Hepatocyte (in vitro differentiated cells): ENCODE results near the gene GADD45G. TPM values are rescaled to one million over a fixed set of nuclear protein-coding genes. Genes with fewer than 3 reads are reported as not detected.

Experiments used
- DNase-seq: peaks from one replicate; pipeline ENCODE4 v3.0.0-alpha.2; 2016; ENCODE audit warnings: low spot score
- H2AFZ ChIP-seq: fragments of 200-600 bp; sonication (generic); 2 replicates; pipeline ENCODE4 v1.6.0; 2016; ENCODE audit warnings: antibody characterized with exemption, mild to moderate bottlenecking
- H3K27ac ChIP-seq: fragments of 200-600 bp; sonication (generic); 2 replicates; pipeline ENCODE4 v1.5.1; 2016; ENCODE audit warnings: mild to moderate bottlenecking
- H3K27me3 ChIP-seq: fragments of 200-600 bp; sonication (generic); 2 replicates; pipeline ENCODE4 v1.6.1; 2016
- H3K36me3 ChIP-seq: fragments of 200-600 bp; sonication (generic); replicated peaks from 2 replicates; pipeline ENCODE4 v1.5.1; 2016; ENCODE audit warnings: low read depth; ENCODE audit not compliant: insufficient read depth
- H3K4me1 ChIP-seq: fragments of 200-600 bp; sonication (generic); 2 replicates; pipeline ENCODE4 v1.5.1; 2016; ENCODE audit warnings: mild to moderate bottlenecking, moderate library complexity; ENCODE audit not compliant: insufficient read depth
- H3K4me2 ChIP-seq: fragments of 200-600 bp; sonication (generic); 2 replicates; pipeline ENCODE4 v1.6.0; 2016
- H3K4me3 ChIP-seq: fragments of 200-600 bp; sonication (generic); 2 replicates; pipeline ENCODE4 v1.5.1; 2016; ENCODE audit warnings: mild to moderate bottlenecking
- H3K79me2 ChIP-seq: fragments of 200-600 bp; sonication (generic); 2 replicates; pipeline ENCODE4 v1.6.0; 2017; ENCODE audit warnings: mild to moderate bottlenecking
- H3K9me2 ChIP-seq: fragments of 200-600 bp; sonication (generic); replicated peaks from 2 replicates; pipeline ENCODE4 v1.6.0; 2017; ENCODE audit warnings: mild to moderate bottlenecking; ENCODE audit not compliant: insufficient read depth
- H3K9me3 ChIP-seq: fragments of 200-600 bp; sonication (generic); 2 replicates; pipeline ENCODE4 v1.5.1; 2016; ENCODE audit warnings: low read depth, mild to moderate bottlenecking
- H4K20me1 ChIP-seq: fragments of 200-600 bp; sonication (generic); 2 replicates; pipeline ENCODE4 v1.6.0; 2016; ENCODE audit warnings: mild to moderate bottlenecking; ENCODE audit not compliant: insufficient read depth, poor library complexity, severe bottlenecking
- CTCF ChIP-seq: fragments of 200-600 bp; sonication (generic); IDR thresholded peaks from 2 replicates; pipeline ENCODE4 v1.5.1; 2016; ENCODE audit warnings: antibody characterized with exemption, mild to moderate bottlenecking; ENCODE audit not compliant: poor library complexity
- EZH2 ChIP-seq: fragments of 200-600 bp; sonication (generic); IDR thresholded peaks from 2 replicates; pipeline ENCODE4 v1.6.1; 2016; ENCODE audit warnings: antibody characterized with exemption, mild to moderate bottlenecking, borderline replicate concordance
- EZH2phosphoT487 ChIP-seq: fragments of 200-600 bp; sonication (generic); IDR thresholded peaks from one replicate; pipeline ENCODE4 v1.6.1; 2018; ENCODE audit warnings: antibody characterized with exemption, mild to moderate bottlenecking, low read depth, moderate library complexity; ENCODE audit not compliant: unreplicated experiment, severe bottlenecking
- whole genome bisulfite sequencing: methylation state at CpG from one replicate; pipeline ENCODE4 v1.1.6; 2016; ENCODE audit warnings: low lambda C conversion rate; ENCODE audit errors: missing lambda C conversion rate; 5-methylcytosine and 5-hydroxymethylcytosine counted together
- polyA plus RNA-seq: library from polyadenylated mRNA; unstranded; fragments of >200 nt; fragmentation: Nextera tagmentation; extraction: Ambion mirVana; gene quantifications from 2 replicates; pipeline ENCODE4 v1.2.1, GENCODE V29; 2016
- total RNA-seq: library from RNA; depleted of rRNA; stranded (reverse); fragments of >200 nt; gene quantifications from 2 replicates; pipeline ENCODE4 v1.2.3, GENCODE V29; 2014

GADD45G gene
- total and polyA plus RNA-seq, 2 experiments from 2014 or later: 15.7 to 45.1 TPM

GRCh38 chr9:89592963-89593726 is 11.7 kb upstream of the GADD45G start:
- peak; percentile 58 for DNase-seq
- TF ChIP-seq CTCF (peak; percentile 35), EZH2phosphoT487 (no peak), EZH2 (no peak)
- peak overlapping the region; percentile 48 for H3K27ac ChIP-seq
- no peaks in the 10 kb centered on the region for H3K9me3 ChIP-seq
- H4K20me1 ChIP-seq: no peaks in the 10 kb centered on the region
- WGBS: 67% methylated on average over 13 of the region's 13 CpGs
- no peaks in the 10 kb centered on the region for H3K9me2 ChIP-seq
- H2AFZ ChIP-seq: no peak overlapping the region
- peak overlapping the region; percentile 62 for H3K4me2 ChIP-seq
- no peaks in the 10 kb centered on the region for H3K4me1 ChIP-seq
- H3K27me3 ChIP-seq: no peaks in the 10 kb centered on the region
- H3K36me3 ChIP-seq: no peaks in the 10 kb centered on the region
- H3K79me2 ChIP-seq: no peaks in the 10 kb centered on the region
- no peak overlapping the region for H3K4me3 ChIP-seq

- no peak overlapping the region for H3K4me3 ChIP-seq
- H4K20me1 ChIP-seq: no peaks in the 10 kb centered on the region
- WGBS: 46% methylated on average over 14 of the region's 14 CpGs
- H3K9me2 ChIP-seq: no peaks in the 10 kb centered on the region
- TF ChIP-seq EZH2 (no peak), CTCF (peak; percentile 57)
- H2AFZ ChIP-seq: no peak overlapping the region
- peak; percentile 84 for DNase-seq
- no peaks in the 10 kb centered on the region for H3K36me3 ChIP-seq
- H3K27ac ChIP-seq: no peak overlapping the region
- no peaks in the 10 kb centered on the region for H3K27me3 ChIP-seq
- H3K9me3 ChIP-seq: no peaks in the 10 kb centered on the region
- H3K4me2 ChIP-seq: peak overlapping the region; percentile 62
- H3K79me2 ChIP-seq: no peaks in the 10 kb centered on the region
- H3K4me1 ChIP-seq: no peaks in the 10 kb centered on the region
These were observed 10.9 kb upstream of the GADD45G start for GRCh38 chr9:89593727-89594427.

- Histone ChIP-seq H3K79me2 (no peaks in the 10 kb centered on the region), H3K36me3 (no peaks in the 10 kb centered on the region), H3K4me3 (no peak overlapping the region), H4K20me1 (no peaks in the 10 kb centered on the region), H3K27me3 (no peaks in the 10 kb centered on the region), H3K9me2 (no peaks in the 10 kb centered on the region), H3K4me2 (no peak overlapping the region), H3K27ac (no peak overlapping the region), H2AFZ (no peak overlapping the region), H3K9me3 (no peaks in the 10 kb centered on the region), H3K4me1 (no peaks in the 10 kb centered on the region)
- DNase-seq: no peak
- TF ChIP-seq EZH2: no peak
- no peak for TF ChIP-seq CTCF
- TF ChIP-seq EZH2phosphoT487: no peak
- WGBS: 88% methylated on average over 8 of the region's 8 CpGs
These were observed 9.8 kb upstream of the GADD45G start for GRCh38 chr9:89594811-89595550.
